Measurements from ENCODE around the gene ATG4A. TPM values are rescaled to one million over a fixed set of nuclear protein-coding genes. Genes with fewer than 3 reads are reported as not detected.

ATG4A gene
- total RNA-seq, 1 donor, result 17.3 TPM

GRCh38 chrX:108203540-108203939 lies 112.0 kb downstream of the ATG4A start:
- no peak overlapping the region for H3K4me3 ChIP-seq (ENCODE audit: low read depth, low read length)
- no peak for DNase-seq (ENCODE audit: low read depth)
- no peak for TF ChIP-seq CTCF (IDR thresholded peaks at IDR 0.05; ENCODE audit: insufficient read depth, low read depth, low read length)

Other genes starting within 250 kb of the ATG4A start
- gene TEX13B, start 109.4 kb upstream of the ATG4A start, total RNA-seq, result not detected in 2 replicates
- not detected in 2 replicates for gene VSIG1, start 46.7 kb upstream of the ATG4A start, total RNA-seq
- 72.2 and 96.7 TPM in 2 replicates for gene PSMD10, start 236 bp upstream of the ATG4A start, total RNA-seq